Sciatic nerve (tissue), 2 donors: ENCODE data around the gene RASSF10. TPM values are rescaled to one million over a fixed set of nuclear protein-coding genes. Genes with fewer than 3 reads are reported as not detected.

Experiments
- ATAC-seq: fragments of 200-7000 bp; cut with Tn5 transposase; one replicate; pipeline ENCODE4 v1.9.1; 2020; ENCODE audit warnings: mild to moderate bottlenecking, moderate library complexity
- DNase-seq: peaks from one replicate; pipeline ENCODE4 v3.0.0-alpha.2; 2020; ENCODE audit warnings: low spot score
- intact Hi-C: fragments of 100-400 bp; cut with DNase I; formaldehyde crosslinking; loops from one replicate; pipeline ENCODE4 v1.14.2; 2022
- total RNA-seq: library from RNA; stranded (reverse); fragmentation: NEBNext Ultra II Directional; extraction: Animal tissue kit (Norgen Biotek cat#: 25700); gene quantifications from one replicate; pipeline ENCODE4 v1.2.1, GENCODE V29; 2021
- donor health status: DM: no; HTN: no; CAD: no.
- donor health status: DM: no; HTN: no; CAD: no.

RASSF10 gene
- 0.27 TPM for total RNA-seq

DNA sequence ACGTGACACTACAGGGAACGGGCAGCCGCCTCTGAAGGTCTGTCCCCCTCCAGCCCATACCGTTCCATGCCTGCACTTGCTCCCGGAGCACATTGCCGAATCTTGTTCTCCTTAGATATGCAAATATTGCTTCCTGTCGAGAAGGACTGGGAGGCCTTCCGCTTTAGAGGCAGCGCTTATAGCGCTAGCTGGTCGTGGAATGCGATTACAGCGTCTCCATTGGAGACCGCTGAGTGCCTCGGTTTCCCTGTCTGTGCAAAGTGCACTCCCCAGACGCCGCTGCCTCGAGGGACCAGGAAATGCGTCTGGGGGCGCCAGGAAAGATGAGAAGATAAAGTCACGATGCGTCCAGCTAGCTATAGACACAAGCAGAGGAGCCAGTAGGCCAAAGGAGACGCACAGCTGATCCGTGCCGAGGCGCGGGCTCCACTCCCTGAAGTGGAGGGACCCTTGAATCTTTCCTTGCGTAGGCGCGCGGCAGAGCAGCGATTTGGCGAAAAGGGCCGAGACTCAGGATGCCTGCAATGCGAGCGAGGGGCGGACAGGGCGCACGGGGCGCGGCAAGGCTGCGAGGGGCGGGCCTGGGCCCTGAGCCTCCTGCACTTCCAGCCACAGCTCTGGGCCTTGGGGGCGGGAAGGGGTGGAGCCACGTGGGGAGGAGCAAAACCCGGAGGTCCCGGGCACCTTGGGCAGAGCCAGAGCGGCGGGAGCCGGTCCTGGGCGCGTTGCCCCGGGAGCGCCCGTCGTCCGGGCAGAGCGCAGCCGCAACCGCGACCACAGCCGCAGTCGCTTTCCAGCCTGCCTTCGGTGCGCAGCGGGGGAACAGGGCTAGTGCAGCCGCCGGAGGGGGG is at the start of gene RASSF10:
Gene RASSF10, plus strand, starts transcription at position 692 of the 851 bp plus-strand sequence. CDS start 261 bp downstream, outside the sequence.
- ATAC-seq: peak; percentile 60
- no peak for DNase-seq
- intact Hi-C loops: no loop called here

DNA sequence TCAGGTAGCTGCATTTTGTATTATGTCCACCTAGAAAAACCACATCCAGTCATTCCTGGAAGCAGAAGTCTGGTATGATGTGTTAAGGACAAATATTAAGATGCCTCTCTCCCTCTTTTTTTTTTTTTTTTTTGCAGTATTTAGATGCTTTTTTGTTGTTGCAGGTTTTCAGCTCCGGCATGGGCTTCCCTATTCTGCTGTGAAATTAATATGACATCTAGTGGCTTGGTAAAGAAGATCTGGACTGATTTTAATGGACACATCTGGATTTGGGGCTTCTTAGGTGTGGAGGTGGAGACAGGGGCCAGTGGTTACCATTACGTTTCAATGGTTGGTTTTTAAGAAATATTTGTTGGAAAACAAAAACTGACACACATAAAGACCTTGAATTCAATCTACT is 47.5 kb upstream of the RASSF10 start:
- intact Hi-C loops: loop anchor here (10.0 kb wide), 1 partner anchor 193 kb away; no protein-coding TSS in a partner anchor
- no peak for DNase-seq
- no peak for ATAC-seq

DNA sequence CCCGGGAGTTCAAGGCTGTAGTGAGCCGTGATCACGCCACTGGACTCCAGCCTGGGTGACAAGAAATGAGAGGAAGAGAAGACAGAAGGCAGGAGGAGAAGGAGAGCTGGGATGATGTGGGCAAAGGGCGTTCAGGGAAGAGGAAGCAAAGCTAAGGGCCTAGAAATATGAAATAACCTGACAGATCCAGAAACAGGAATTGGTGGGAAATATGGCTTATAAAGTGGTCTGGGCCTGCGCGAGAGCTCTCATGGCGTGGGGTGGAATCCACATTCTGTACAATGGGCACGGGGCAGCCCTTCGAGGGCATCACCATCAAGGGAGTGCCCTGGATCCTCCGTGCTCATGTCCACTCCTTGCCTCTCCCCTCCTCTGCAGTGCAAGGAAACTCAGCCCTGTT is 46.8 kb upstream of the RASSF10 start:
- DNase-seq: no peak
- no peak for ATAC-seq
- intact Hi-C loops: loop anchor here (10.0 kb wide), 1 partner anchor 192 kb away; no protein-coding TSS in a partner anchor

DNA sequence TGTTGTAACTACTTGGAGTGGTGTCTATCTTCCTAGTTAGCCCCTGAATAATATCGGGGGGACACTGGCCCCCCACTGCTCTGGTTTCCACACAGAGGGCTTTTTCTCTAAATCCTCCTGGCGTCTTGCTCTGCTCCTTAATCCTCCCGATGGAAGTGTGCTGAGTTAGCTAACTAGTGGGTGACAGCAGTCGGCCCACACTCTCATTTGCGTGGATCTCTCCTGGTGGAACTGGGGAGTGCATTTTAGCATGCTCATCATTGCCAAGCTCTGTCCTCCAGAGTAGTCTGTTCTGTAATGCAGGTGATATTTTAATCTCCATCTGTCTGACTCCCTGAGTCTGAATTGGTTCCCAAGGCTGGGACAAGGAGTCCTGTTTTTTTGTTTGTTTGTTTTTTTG is 46.1 kb upstream of the RASSF10 start:
- intact Hi-C loops: loop anchor here (10.0 kb wide), 1 partner anchor 192 kb away; no protein-coding TSS in a partner anchor
- DNase-seq (no peak), ATAC-seq (no peak)

DNA sequence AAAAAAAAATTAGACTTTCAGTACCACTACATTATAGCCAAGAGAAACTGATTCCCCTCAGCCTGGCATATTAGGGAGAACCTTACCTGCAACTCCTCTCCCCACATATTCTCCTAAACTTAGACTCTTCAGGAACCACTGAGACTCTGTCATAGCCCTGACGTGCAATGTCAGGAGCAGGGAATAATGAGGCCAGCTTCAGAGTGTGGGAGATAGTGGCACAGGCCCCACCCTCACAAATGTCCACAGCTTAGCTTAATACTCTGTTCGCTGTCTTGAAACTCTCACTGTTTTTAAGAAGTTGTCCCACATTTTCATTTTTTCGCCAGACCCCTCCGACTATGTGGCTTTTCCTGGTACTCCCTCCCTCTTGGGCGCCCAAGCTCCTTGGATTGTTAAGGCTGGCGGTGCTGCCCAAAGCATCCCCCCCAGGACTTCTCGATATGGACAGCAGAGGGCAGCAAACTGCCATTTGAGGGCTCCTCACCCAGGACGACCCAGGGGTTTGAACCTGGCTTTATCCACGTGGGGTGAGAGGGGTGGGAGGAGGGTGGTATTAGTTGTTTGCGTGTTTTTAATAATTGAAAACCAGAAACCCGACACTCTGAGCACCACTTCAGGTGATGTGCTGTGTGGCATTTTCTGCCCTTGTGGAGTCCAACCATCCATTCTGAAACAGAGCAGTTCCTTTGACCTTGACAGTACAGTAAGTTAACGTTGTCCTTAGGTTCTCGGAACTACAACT is 45.2 kb upstream of the RASSF10 start:
- intact Hi-C loops: loop anchor here (10.0 kb wide), 1 partner anchor 191 kb away; no protein-coding TSS in a partner anchor
- ATAC-seq (peak; percentile 87), DNase-seq (peak; percentile 82)

DNA sequence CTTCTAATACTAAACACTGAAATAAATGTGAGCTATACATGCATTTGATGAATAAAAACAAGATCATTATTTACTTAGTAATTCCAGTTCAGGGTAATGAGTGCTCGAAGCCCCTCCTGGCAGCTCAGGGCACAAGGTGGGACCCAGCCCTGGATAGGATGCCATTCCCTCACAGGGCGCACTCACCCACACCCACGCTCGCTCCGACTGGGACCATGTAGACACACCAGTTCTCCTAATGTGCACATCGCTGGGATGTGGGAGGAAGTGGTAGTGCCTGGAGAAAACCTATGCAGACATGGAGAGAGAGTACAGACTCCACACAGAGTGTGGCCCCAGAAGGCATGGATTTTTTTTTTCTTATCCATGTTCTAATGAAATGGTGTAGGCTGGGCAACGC is 44.5 kb upstream of the RASSF10 start:
- intact Hi-C loops: loop anchor here (10.0 kb wide), 1 partner anchor 190 kb away; no protein-coding TSS in a partner anchor
- DNase-seq: no peak
- peak; percentile 36 for ATAC-seq

DNA sequence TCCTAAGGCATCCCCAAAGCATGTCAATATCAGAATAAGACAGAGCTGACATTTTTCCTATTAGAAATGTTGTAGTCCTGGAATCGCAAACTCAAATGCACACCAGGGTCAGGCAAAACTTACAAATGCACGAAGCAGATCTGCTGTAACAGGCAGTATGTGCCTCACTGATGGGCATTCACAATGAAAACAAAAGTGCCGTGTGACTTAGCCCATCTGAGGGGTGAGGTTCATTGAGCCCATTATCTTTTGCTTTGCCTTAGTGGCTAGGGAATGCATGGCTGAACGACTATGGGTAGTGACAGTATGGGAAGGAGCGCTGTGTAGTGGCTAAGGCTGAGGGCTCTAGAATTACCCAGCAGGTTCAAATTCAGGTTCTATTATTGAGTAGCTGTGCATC is 43.1 kb upstream of the RASSF10 start:
- intact Hi-C loops: loop anchor here (10.0 kb wide), 1 partner anchor 189 kb away; no protein-coding TSS in a partner anchor
- DNase-seq (no peak), ATAC-seq (no peak)

DNA sequence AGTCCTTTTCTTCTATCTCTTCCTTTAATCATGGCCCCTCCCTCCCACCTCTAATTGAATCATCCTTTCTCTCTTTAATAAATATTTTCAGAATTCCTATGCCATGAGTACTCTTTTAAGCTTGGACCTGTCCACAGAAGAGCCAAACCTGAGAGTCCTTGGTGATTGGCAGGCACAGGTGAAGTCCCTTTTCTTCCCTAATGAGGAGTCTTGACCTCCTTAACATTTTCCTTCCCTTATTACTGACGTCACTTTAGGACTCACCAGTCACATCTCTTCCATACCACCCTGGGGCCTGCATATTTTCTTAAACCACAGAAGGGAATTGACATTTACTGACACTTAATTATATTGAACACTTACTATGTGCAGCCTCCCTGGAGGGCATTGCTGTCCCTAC is 41.0 kb upstream of the RASSF10 start:
- ATAC-seq (no peak), DNase-seq (no peak)
- intact Hi-C loops: loop anchor here (10.0 kb wide), 1 partner anchor 187 kb away; no protein-coding TSS in a partner anchor

DNA sequence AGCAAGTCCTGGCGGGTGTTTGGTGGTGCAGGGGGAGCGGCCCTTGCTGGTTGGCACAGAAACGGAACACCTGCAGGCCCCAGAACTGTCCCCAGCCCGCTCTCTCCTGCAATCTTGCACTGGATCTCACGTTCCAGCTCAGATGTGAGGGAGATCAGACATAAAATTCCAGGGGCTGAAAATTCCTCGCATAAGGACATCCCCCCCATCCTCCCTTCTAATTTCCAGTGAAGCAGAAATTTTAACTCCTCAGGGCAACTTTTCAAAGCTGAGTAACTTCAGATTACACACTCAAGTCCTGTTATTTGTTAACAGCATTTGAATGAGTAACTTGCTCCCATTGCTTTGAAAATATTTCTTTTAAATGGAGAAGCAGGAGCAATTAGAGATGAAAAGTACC is 40.3 kb upstream of the RASSF10 start:
- intact Hi-C loops: loop anchor here (10.0 kb wide), 1 partner anchor 186 kb away; no protein-coding TSS in a partner anchor
- no peak for ATAC-seq
- DNase-seq: no peak

DNA sequence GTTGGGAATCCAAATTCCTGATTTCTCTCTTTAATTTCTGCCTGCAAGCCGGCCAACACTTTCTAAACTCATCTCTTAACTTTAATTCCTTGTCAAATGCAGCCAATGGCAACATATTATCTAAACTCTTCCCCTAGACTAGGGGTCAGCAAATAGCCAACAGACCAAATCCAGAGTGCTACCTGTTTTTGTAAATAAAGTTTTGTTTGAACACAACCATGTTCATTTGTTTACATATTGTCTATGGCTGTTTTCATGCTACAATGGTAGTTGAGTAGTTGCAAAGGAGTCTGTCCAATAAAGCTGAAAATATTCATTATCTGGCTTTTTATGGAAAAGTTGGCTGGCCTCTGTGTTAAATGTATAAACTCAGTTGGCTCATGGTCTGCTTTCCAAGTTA is 37.2 kb upstream of the RASSF10 start:
- DNase-seq: no peak
- ATAC-seq: no peak
- intact Hi-C loops: no loop called here

DNA sequence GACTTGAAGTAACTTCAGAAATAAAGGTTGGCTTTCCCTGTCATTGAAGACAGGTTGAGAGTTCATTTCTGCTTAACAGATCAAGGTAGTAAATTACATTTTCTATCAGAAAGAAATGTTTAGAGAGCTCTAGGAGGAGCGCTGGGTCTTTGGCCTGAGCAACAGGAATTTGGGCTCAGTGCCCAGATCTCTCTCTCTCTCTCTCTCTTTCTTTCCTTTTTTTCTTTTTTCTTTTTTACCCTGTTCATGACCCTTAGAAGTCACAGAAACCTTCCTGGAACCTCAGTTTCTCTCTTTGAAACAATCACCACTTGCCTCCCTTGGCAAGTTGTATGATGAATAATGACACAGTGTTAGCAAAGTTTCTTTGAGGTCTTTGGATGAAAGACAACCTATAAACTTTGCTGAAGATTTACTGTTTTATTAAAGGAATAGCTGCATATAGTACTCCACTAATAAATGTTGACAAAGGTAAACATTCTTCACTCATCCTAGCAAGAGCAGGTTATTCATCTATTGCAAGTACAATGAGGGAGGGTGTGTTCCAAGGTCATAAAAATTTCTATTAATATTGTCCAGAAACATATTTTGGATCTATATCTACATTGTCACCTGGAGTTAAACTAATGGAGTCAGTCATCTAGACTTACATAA is 35.5 kb upstream of the RASSF10 start:
- intact Hi-C loops: no loop called here
- DNase-seq (no peak), ATAC-seq (no peak)

DNA sequence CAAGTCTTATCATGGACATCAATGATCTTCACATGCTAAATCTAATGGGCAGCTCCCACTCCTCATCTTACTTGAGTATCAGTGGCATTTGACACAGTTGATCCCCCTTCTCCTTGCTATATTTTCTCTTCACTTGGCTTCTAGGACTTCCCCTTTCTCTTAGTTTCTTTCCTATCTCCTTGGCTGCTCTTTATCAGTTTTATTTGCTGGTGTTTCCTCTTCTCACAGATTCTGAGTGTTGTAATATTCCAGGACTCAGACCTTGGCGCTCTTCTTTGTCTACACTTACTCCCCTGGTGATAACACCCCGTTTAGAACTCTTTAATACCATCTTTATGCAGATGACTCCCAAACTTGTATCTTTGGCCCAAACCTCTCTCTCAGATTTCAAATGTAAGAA is 33.9 kb upstream of the RASSF10 start:
- no peak for DNase-seq
- intact Hi-C loops: no loop called here
- no peak for ATAC-seq

DNA sequence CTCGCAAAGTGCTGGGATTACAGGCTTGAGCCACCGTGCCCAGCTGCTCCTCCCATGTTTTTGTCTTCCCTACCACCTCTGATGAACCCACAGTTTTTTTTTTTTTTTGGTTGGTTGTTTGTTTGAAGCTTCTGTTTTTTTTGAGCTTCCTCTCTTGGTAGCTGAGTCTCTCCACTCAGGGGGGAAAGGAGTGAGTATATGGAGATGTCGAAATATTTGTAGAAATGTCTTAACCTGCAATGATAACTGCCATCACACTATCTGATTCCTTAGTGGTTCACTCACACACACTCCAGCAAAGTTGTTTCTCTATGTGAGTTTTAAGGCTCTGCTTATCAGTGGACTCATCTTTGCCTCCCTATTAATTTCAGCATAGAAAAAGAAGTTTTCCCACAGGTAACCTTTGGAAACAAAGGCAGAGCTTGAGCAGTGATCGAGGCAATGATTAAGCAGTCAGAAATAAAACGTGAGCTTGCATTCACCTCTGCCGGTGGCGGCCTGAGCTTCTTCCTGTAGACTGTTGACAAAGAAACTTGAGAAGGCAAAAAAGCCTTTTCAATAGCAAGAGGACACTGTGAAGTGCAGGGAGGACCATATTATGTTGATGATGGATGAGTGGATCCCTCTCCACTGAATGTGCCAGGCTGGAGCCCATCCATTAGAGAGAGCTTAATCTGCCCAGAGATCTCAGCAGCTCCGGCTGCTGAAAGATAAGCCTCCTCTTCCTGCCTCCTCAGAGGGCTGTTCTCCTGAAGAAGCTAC is 29.0 kb upstream of the RASSF10 start:
- ATAC-seq: no peak
- intact Hi-C loops: no loop called here

DNA sequence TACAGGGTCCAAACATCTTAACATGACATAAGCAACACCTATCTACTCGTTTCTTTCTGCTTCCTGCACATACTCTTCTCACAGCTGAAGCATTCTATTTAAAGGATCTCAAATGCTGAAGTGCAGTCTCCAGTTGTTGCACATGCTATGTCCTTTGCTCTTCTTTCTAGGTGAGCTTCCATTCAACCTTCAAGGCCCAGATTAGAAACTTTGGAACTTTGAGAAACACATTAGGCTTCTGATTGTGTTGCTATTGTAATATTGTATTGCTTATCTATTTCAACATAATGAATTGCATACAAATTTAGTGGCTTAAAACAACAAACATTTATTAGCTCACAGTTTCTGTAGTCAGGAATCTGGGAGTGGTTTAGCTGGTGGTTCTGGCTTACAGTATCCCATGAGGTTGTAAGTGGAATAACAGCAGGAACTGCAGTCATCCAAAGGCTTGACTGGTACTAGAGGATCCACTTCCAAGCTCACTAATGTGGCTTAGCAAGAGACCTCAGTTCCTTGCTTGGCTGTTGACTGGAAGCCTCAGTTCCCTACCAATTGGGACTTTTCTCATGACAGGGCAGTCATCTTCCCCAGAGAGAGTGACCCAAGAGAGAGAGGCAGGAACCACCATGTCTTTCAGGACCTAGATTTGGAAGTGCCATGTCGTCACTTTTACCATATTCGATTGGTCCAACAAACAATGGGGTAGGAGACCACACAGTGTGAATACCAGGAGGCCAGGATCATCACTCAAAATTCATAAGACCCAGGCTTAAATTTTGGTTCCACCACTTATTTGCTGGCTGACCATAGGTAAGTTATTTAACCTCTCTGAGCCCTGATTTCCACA is 27.2 kb upstream of the RASSF10 start:
- DNase-seq (no peak), ATAC-seq (no peak)
- intact Hi-C loops: no loop called here

More for the DNA sequence above, 29.0 kb upstream of the RASSF10 start:
- DNase-seq: no peak

DNA sequence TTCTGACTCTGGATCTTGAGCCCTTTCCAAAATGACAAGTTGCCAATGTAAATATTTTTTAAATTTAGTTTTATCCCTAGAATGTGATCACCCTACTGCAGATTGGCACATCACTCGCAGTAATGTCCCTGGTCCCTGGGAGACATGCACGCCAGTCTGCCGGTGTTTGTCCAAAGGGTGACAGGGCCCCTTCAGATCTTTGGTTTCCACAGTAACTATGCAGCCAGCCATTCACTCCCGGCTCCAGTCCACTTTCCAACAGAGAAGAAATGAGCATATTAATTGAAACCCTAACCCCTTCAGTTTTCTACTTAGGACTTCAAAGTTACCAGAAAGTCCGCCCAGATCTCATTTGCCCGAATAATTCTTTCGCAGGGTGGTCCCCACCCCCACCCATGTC is 25.8 kb upstream of the RASSF10 start:
- ATAC-seq: no peak
- DNase-seq: no peak
- intact Hi-C loops: no loop called here

DNA sequence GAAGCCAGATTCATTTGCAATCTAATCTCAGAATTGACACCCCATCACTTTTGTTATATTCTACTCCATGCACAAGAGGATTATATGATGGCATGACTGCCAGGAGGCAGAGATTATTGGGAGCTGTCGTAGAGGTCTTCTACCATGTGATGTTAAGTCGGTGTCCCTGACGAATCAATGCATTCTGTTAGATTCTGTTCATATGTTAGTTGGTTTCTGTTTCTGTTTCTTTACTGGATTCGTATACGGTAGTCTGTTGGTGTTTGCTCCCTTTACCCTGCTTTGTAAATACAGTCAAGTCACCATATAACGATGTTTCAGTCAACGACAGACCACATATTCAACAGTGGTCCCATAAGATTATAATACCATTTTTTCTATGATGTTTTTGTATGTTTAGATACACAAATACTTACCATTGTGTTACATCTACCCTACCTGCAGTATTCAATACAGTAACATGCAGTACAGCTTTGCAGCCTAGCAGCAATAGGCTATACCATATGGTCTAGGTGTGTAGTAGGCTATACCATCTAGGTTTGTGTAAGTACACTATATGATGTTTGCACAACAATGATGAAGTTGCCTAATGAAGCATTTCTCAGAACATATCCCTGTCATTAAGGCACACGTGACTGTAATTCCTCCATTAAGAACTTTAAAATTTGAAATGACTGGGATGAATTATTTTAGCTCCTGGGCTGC is 22.8 kb upstream of the RASSF10 start:
- ATAC-seq (no peak), DNase-seq (no peak)
- intact Hi-C loops: no loop called here
